Measurements from ENCODE around the gene MRTFA.

- TF ChIP-seq CTCF (IDR thresholded peaks at IDR 0.05) (no peak), POLR2AphosphoS5 (IDR thresholded peaks at IDR 0.05) (no peak)
Observed at GRCh38 chr22:40374567-40374966, 262.0 kb downstream of the MRTFA start.
